Spleen (tissue), 11 donors: ENCODE data around the gene STX4. TPM values are rescaled to one million over a fixed set of nuclear protein-coding genes. Genes with fewer than 3 reads are reported as not detected.

ENCODE experiments used
- DNase-seq: peaks from one replicate; pipeline ENCODE4 v3.0.0-alpha.2; 2020
- H3K27ac ChIP-seq, 8 donors: fragments of 200-600 bp; sonication (generic) in 7 of 8; 1 replicate in 4 of 8; 2 replicates in 4 of 8; pipeline versions ENCODE4 v1.5.0 to v1.8.0; 2016 to 2021; ENCODE audit warnings: inconsistent platforms in 4 of 8, mild to moderate bottlenecking in 4 of 8, moderate library complexity in 1 of 8
- H3K27me3 ChIP-seq, 7 donors: fragments of 200-600 bp; sonication (generic) in 6 of 7; replicated peaks in 1 of 7; 1 replicate in 4 of 7; 2 replicates in 3 of 7; pipeline versions ENCODE4 v1.5.0 to v1.8.0; 2016 to 2021; ENCODE audit warnings: inconsistent platforms in 3 of 7, mild to moderate bottlenecking in 1 of 7
- H3K36me3 ChIP-seq, 6 donors: fragments of 200-600 bp; sonication (generic) in 5 of 6; 1 replicate in 4 of 6; 2 replicates in 2 of 6; pipeline versions ENCODE4 v1.5.0 to v1.8.0; 2016 to 2021; ENCODE audit warnings: inconsistent platforms in 2 of 6
- H3K4me1 ChIP-seq, 6 donors: fragments of 200-600 bp; sonication (generic) in 5 of 6; 1 replicate in 3 of 6; 2 replicates in 3 of 6; pipeline versions ENCODE4 v1.5.0 to v1.8.0; 2016 to 2021; ENCODE audit warnings: inconsistent platforms in 3 of 6
- H3K4me3 ChIP-seq, 8 donors: fragments of 200-600 bp; sonication (generic) in 7 of 8; 1 replicate in 4 of 8; 2 replicates in 4 of 8; pipeline versions ENCODE4 v1.5.0 to v1.8.0; 2016 to 2021; ENCODE audit warnings: inconsistent platforms in 4 of 8, mild to moderate bottlenecking in 4 of 8, moderate library complexity in 2 of 8
- H3K9me3 ChIP-seq, 8 donors: fragments of 200-600 bp; sonication (generic) in 7 of 8; 1 replicate in 4 of 8; 2 replicates in 4 of 8; pipeline versions ENCODE4 v1.5.0 to v1.8.0; 2016 to 2021; ENCODE audit warnings: inconsistent platforms in 4 of 8
- CTCF ChIP-seq, 11 experiments: fragments of 200-600 bp in 7 of 11; fragments of 450-650 bp in 4 of 11; sonication (generic) in 4 of 11; IDR thresholded peaks in 8 of 11; conservative IDR thresholded peaks in 3 of 11; 1 replicate in 7 of 11; 2 replicates in 4 of 11; pipeline versions ENCODE4 v1.4.0 to v1.8.0; 2016 to 2021; ENCODE audit warnings: antibody characterized with exemption in 11 of 11, inconsistent platforms in 4 of 11, mild to moderate bottlenecking in 1 of 11
- POLR2A ChIP-seq, 3 donors: fragments of 450-650 bp; IDR thresholded peaks; one replicate each; pipeline ENCODE4 v1.5.1; 2017; ENCODE audit warnings: antibody characterized with exemption in 3 of 3, mild to moderate bottlenecking in 1 of 3
- POLR2AphosphoS5 ChIP-seq, 3 donors: sonication (generic); formaldehyde crosslinking; IDR thresholded peaks; one replicate each; pipeline ENCODE4 v1.5.1; 2017; ENCODE audit warnings: antibody characterized with exemption in 3 of 3
- WGBS, 5 donors: extraction: QIAGEN DNeasy Blood & Tissue Kit in 3 of 5; methylation state at CpG; one replicate each; pipeline versions ENCODE4 v1.1.5 to v1.1.7; 2013 to 2018; 5-methylcytosine and 5-hydroxymethylcytosine counted together
- intact Hi-C: fragments of 100-400 bp; cut with DNase I; formaldehyde crosslinking; loops from one replicate; pipeline ENCODE4 v1.15.0; 2023; ENCODE audit warnings: low total_unique reads
- polyA plus RNA-seq, 3 donors: library from polyadenylated mRNA; stranded (reverse); fragments of 200-250 nt; gene quantifications; one replicate each; pipeline ENCODE4 v1.2.1, GENCODE V29; 2013
- total RNA-seq, 7 donors: library from RNA; depleted of rRNA in 3 of 7; stranded (reverse); fragments of >200 nt in 3 of 7; fragmentation: NEBNext Ultra II Directional in 4 of 7; extraction: Animal tissue kit (Norgen Biotek cat#: 25700) in 4 of 7; gene quantifications; one replicate each; pipeline versions ENCODE4 v1.1.0 to v1.2.1, GENCODE V29; 2016 to 2021
- donor health status: healthy with polysubstance abuse.
- donor health status: DM: no; HTN: no; CAD: no; lungs with moderate emphysema.
- donor health status: DM: no; HTN: no; CAD: no.
- donor health status: Bipolar disorder and iron deficiency.
- donor health status: healthy.
- donor health status: DM: no; HTN: no; CAD: no.
- donor health status: DM: yes; HTN: yes; CAD: no.

The STX4 gene
- total and polyA plus RNA-seq, 10 donors: 54.0 to 135 (median 86.9) TPM

- H3K27me3 ChIP-seq: peaks cover 0 to 10% (median 0%) of the 10 kb centered on the region in 7 donors
- no peak overlapping the region for H3K4me3 ChIP-seq
- no peak overlapping the region for H3K27ac ChIP-seq
- peaks cover 0 to 7% (median 0%) of the 10 kb centered on the region in 6 donors for H3K36me3 ChIP-seq
- no peak for TF ChIP-seq CTCF (IDR thresholded peaks at IDR 0.05 in 8 of 11, conservative IDR thresholded peaks at IDR 0.05 in 3 of 11)
- no peak for TF ChIP-seq POLR2AphosphoS5 (IDR thresholded peaks at IDR 0.05)
- no peak for TF ChIP-seq POLR2A (IDR thresholded peaks at IDR 0.05)
- H3K9me3 ChIP-seq: no peaks in the 10 kb centered on the region
- no peak for DNase-seq
- peaks cover 0 to 26% (median 16%) of the 10 kb centered on the region in 6 donors for H3K4me1 ChIP-seq
- 69 to 81% (median 76%) methylated on average over 29 of the region's 29 CpGs for WGBS, 5 donors
- intact Hi-C loops: loop anchor here (5.0 kb wide), 1 partner anchor 874 kb away; no protein-coding TSS in a partner anchor
These were observed 40.2 kb upstream of the STX4 start for GRCh38 chr16:30992931-30993816.

DNA sequence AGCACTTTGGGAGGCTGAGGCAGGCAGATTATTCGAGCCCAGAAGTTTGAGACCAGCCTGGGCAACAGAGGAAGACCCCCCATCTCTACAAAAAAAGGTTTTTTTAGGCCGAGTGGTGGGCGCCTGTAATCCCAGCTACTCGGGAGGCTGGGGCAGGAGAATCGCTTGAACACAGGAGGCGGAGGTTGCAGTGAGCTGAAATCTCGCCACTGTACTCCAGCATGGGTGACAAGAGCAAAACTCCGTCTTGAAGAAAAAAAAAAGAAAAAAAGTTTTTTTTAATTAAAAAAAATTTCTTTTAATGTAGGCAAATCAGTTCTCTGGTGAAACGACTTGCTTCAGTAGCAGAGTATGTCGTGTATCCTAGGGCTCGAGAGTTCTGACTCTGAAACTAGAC, 37.4 kb upstream of the STX4 start:
- DNase-seq: no peak
- TF ChIP-seq CTCF (IDR thresholded peaks at IDR 0.05 in 8 of 11, conservative IDR thresholded peaks at IDR 0.05 in 3 of 11) (no peak), POLR2A (IDR thresholded peaks at IDR 0.05) (no peak), POLR2AphosphoS5 (IDR thresholded peaks at IDR 0.05) (no peak)
- peak overlapping the region; percentile 53 to 90 (median 79) for H3K27ac ChIP-seq
- WGBS, 5 donors: 79 to 88% (median 82%) methylated on average over 11 of the region's 11 CpGs
- H3K4me1 ChIP-seq: peaks cover 0 to 28% (median 17%) of the 10 kb centered on the region in 6 donors
- intact Hi-C loops: no loop called here
- H3K36me3 ChIP-seq: no peaks in the 10 kb centered on the region
- H3K9me3 ChIP-seq: no peaks in the 10 kb centered on the region
- H3K4me3 ChIP-seq: peak overlapping the region in 2 of 8 donors; percentile 47 to 76
- peaks cover 0 to 10% (median 0%) of the 10 kb centered on the region in 7 donors for H3K27me3 ChIP-seq

GRCh38 chr16:30996324-30996984, 36.9 kb upstream of the STX4 start:
- Histone ChIP-seq H3K9me3 (no peaks in the 10 kb centered on the region), H3K27me3 (peaks cover 0 to 10% (median 0%) of the 10 kb centered on the region in 7 donors), H3K36me3 (no peaks in the 10 kb centered on the region), H3K27ac (peak overlapping the region; percentile 53 to 90 (median 79)), H3K4me1 (peaks cover 0 to 28% (median 17%) of the 10 kb centered on the region in 6 donors), H3K4me3 (peak overlapping the region; percentile 27 to 76 (median 44))
- intact Hi-C loops: no loop called here
- TF ChIP-seq POLR2A (IDR thresholded peaks at IDR 0.05): no peak
- no peak for TF ChIP-seq CTCF (IDR thresholded peaks at IDR 0.05 in 8 of 11, conservative IDR thresholded peaks at IDR 0.05 in 3 of 11)
- no peak for TF ChIP-seq POLR2AphosphoS5 (IDR thresholded peaks at IDR 0.05)
- 30 to 48% (median 32%) methylated on average over 18 to 23 of the region's 23 CpGs for WGBS, 5 donors
- no peak for DNase-seq
